Mesothelial cell of epicardium (in vitro differentiated cells): ENCODE data around the gene SYT8. TPM values are rescaled to one million over a fixed set of nuclear protein-coding genes. Genes with fewer than 3 reads are reported as not detected.

Experiments
- DNase-seq, 2 experiments: peaks; one replicate each; pipeline ENCODE4 v3.0.0; 2021; ENCODE audit warnings: low spot score in 2 of 2; ENCODE audit not compliant: unreplicated experiment in 2 of 2
- H3K27ac Mint-ChIP-seq: 2 replicates; pipeline ENCODE4 v1.8.0; 2021; ENCODE audit warnings: mixed read lengths
- H3K27me3 Mint-ChIP-seq: 2 replicates; pipeline ENCODE4 v1.8.0; 2021; ENCODE audit warnings: low read depth, mixed read lengths
- H3K36me3 Mint-ChIP-seq: 2 replicates; pipeline ENCODE4 v1.8.0; 2021; ENCODE audit warnings: mixed read lengths
- H3K4me1 Mint-ChIP-seq: 2 replicates; pipeline ENCODE4 v1.8.0; 2021; ENCODE audit warnings: mixed read lengths
- H3K4me3 Mint-ChIP-seq: 2 replicates; pipeline ENCODE4 v1.8.0; 2021; ENCODE audit warnings: mild to moderate bottlenecking, moderate library complexity, mixed read lengths
- H3K9me3 Mint-ChIP-seq: 2 replicates; pipeline ENCODE4 v1.8.0; 2021; ENCODE audit warnings: mixed read lengths
- CTCF ChIP-seq: fragments of 200-600 bp; sonication (generic); IDR thresholded peaks from one replicate; pipeline ENCODE4 v1.5.0; 2021; ENCODE audit warnings: antibody characterized with exemption; ENCODE audit not compliant: unreplicated experiment
- total RNA-seq: library from RNA; stranded (reverse); gene quantifications from 3 replicates; pipeline ENCODE4 v1.2.1, GENCODE V29; 2021

Gene SYT8
- total RNA-seq, 1 donor from 2014 or later, result 2.1 TPM

GRCh38 chr11:1876361-1877063 is 41.7 kb downstream of the SYT8 start:
- Mint-ChIP-seq H3K27ac (peak overlapping the region; percentile 87), H3K9me3 (no peaks in the 10 kb centered on the region), H3K27me3 (no peaks in the 10 kb centered on the region), H3K36me3 (no peaks in the 10 kb centered on the region), H3K4me1 (peaks cover 23% of the 10 kb centered on the region), H3K4me3 (peak overlapping the region; percentile 24)
- DNase-seq, result peak; percentile 28 to 65
- TF ChIP-seq CTCF, result peak; percentile 38

GRCh38 chr11:1877211-1878136 is 42.7 kb downstream of the SYT8 start:
- H3K36me3 Mint-ChIP-seq, result no peaks in the 10 kb centered on the region
- H3K27ac Mint-ChIP-seq, result peak overlapping the region; percentile 91

GRCh38 chr11:1878137-1879031 is 43.6 kb downstream of the SYT8 start:
- peak overlapping the region; percentile 47 for H3K27ac Mint-ChIP-seq
- peak in 1 of 2 experiments; percentile 27 for DNase-seq
- no peaks in the 10 kb centered on the region for H3K9me3 Mint-ChIP-seq
- H3K4me1 Mint-ChIP-seq, result peaks cover 27% of the 10 kb centered on the region
- H3K27me3 Mint-ChIP-seq, result no peaks in the 10 kb centered on the region
- no peak overlapping the region for H3K4me3 Mint-ChIP-seq
- no peaks in the 10 kb centered on the region for H3K36me3 Mint-ChIP-seq
- TF ChIP-seq CTCF, result no peak

More at GRCh38 chr11:1877211-1878136, 42.7 kb downstream of the SYT8 start:
- no peak for TF ChIP-seq CTCF
- peak; percentile 19 to 58 for DNase-seq
- Mint-ChIP-seq H3K4me3 (no peak overlapping the region), H3K4me1 (peaks cover 25% of the 10 kb centered on the region), H3K27me3 (no peaks in the 10 kb centered on the region), H3K9me3 (no peaks in the 10 kb centered on the region)

GRCh38 chr11:1879342-1879940 is 44.7 kb downstream of the SYT8 start:
- H3K4me1 Mint-ChIP-seq, result peaks cover 25% of the 10 kb centered on the region
- H3K36me3 Mint-ChIP-seq, result no peaks in the 10 kb centered on the region
- peak overlapping the region; percentile 90 for H3K27ac Mint-ChIP-seq
- no peaks in the 10 kb centered on the region for H3K9me3 Mint-ChIP-seq
- peak in 1 of 2 experiments; percentile 15 for DNase-seq
- H3K4me3 Mint-ChIP-seq, result no peak overlapping the region
- H3K27me3 Mint-ChIP-seq, result no peaks in the 10 kb centered on the region
- no peak for TF ChIP-seq CTCF
